GM11168 (cell line): Measurements from ENCODE around the gene LARGE1.

Source experiments
- in situ Hi-C: fragments of 300-500 bp; cut with MboI; formaldehyde crosslinking; loops from one replicate; pipeline ENCODE4 v1.12.0; 2022; ENCODE audit warnings: low sequenced_read_pairs; ENCODE audit not compliant: unreplicated experiment

LARGE1 gene

GRCh38 chr22:33542722-33543121 is 377.6 kb downstream of the LARGE1 start:
- in situ Hi-C loops = no loop called here

- in situ Hi-C loops = no loop called here
These were observed 378.1 kb downstream of the LARGE1 start for GRCh38 chr22:33542153-33542552.

GRCh38 chr22:33539902-33540751 is 380.1 kb downstream of the LARGE1 start:
- in situ Hi-C loops = no loop called here

GRCh38 chr22:33539202-33539901 is 380.9 kb downstream of the LARGE1 start:
- in situ Hi-C loops = no loop called here

- in situ Hi-C loops = no loop called here
These were observed 381.9 kb downstream of the LARGE1 start for GRCh38 chr22:33538277-33538885.

- in situ Hi-C loops = no loop called here
These were observed 383.2 kb downstream of the LARGE1 start for GRCh38 chr22:33537059-33537458.

GRCh38 chr22:33535937-33536875 is 384.1 kb downstream of the LARGE1 start:
- in situ Hi-C loops = no loop called here

- in situ Hi-C loops = no loop called here
These were observed 390.7 kb downstream of the LARGE1 start for GRCh38 chr22:33529424-33530113.

GRCh38 chr22:33528183-33528582 is 392.1 kb downstream of the LARGE1 start:
- in situ Hi-C loops = no loop called here

- in situ Hi-C loops = no loop called here
These were observed 393.7 kb downstream of the LARGE1 start for GRCh38 chr22:33526434-33527107.

- in situ Hi-C loops = loop anchor here (25.0 kb wide), 1 partner anchor 212 kb away; no protein-coding TSS in a partner anchor
These were observed 395.6 kb downstream of the LARGE1 start for GRCh38 chr22:33524511-33525260.

GRCh38 chr22:33521879-33522665 is 398.2 kb downstream of the LARGE1 start:
- in situ Hi-C loops = loop anchor here (25.0 kb wide), 1 partner anchor 210 kb away; no protein-coding TSS in a partner anchor

- in situ Hi-C loops = loop anchor here (25.0 kb wide), 1 partner anchor 209 kb away; no protein-coding TSS in a partner anchor
These were observed 399.1 kb downstream of the LARGE1 start for GRCh38 chr22:33520904-33521780.

- in situ Hi-C loops = loop anchor here (10.0 to 25.0 kb wide), 2 partner anchors 55 to 208 kb away; no protein-coding TSS in a partner anchor
These were observed 400.0 kb downstream of the LARGE1 start for GRCh38 chr22:33519974-33520903.
